CD1c-positive myeloid dendritic cell (primary cell): Measurements from ENCODE around the gene PDZK1IP1.
"Not testable (repeated sequence)": the region's sequence is repeated elsewhere in the genome, so short reads cannot be mapped to it uniquely, and the experiment has no call there.

ENCODE experiments used
- DNase-seq: peaks from one replicate; pipeline ENCODE4 v3.0.0-alpha.2; 2016; ENCODE audit errors: extremely low spot score

Gene PDZK1IP1

DNA sequence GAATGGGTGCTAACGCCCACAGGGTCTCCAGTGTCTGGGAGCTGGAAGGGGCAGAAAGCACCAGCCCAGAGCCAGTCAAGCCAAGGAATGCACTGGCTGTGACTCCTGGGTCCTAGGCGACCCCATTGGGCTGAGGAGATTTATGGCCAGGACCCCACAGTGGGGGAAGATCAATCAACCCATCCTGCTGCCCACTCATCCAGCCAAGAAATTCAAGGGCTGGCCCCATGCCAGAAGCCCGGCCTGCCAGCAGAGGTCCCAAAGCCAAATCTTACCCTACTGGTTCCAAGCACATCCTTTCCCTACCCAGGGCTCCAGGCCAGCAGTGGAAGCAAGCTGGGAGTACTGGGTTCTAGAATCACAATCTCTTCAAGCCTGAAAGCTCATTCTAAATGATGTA lies 6.8 kb upstream of the PDZK1IP1 start:
- no peak for DNase-seq

DNA sequence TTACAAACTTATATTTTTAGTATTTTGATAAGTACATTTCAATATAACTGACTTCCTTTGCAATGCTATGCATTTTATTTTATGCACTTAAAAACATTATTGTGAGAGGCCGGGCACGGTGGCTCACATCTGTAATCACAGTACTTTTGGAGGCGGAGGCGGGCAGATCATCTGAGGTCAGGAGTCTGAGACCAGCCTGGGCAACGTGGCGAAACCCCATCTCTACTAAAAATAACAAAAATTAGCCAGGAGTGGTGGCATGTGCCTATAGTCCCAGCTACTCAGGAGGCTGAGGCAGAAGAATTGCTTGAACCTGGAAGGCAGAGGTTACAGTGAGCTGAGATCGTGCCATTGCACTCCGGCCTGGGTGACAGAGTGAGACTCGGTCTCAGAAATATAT lies 6.1 kb upstream of the PDZK1IP1 start:
- DNase-seq = not testable (repeated sequence)

DNA sequence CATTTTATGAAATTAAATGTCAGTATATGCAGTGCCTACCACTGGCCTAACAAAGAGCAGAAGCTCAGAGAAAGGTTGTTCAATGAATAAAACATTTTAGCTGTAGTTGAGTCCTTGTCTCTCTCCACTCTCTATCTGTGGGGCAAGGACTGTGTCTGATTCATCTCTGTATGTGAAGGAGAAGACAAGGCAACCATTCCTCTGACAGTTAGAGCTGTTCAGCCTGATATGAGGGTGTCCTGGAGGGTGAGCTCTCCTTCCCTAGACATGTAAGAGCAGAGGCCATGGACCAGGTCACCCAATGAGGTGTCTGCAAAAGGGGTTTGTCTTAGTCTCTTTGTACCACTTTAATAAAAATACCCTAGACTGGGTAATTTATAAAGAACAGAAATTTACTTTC lies 4.5 kb upstream of the PDZK1IP1 start:
- DNase-seq = no peak

GRCh38 chr1:47193496-47193895 lies 3.7 kb upstream of the PDZK1IP1 start:
- DNase-seq = not testable (repeated sequence)

DNA sequence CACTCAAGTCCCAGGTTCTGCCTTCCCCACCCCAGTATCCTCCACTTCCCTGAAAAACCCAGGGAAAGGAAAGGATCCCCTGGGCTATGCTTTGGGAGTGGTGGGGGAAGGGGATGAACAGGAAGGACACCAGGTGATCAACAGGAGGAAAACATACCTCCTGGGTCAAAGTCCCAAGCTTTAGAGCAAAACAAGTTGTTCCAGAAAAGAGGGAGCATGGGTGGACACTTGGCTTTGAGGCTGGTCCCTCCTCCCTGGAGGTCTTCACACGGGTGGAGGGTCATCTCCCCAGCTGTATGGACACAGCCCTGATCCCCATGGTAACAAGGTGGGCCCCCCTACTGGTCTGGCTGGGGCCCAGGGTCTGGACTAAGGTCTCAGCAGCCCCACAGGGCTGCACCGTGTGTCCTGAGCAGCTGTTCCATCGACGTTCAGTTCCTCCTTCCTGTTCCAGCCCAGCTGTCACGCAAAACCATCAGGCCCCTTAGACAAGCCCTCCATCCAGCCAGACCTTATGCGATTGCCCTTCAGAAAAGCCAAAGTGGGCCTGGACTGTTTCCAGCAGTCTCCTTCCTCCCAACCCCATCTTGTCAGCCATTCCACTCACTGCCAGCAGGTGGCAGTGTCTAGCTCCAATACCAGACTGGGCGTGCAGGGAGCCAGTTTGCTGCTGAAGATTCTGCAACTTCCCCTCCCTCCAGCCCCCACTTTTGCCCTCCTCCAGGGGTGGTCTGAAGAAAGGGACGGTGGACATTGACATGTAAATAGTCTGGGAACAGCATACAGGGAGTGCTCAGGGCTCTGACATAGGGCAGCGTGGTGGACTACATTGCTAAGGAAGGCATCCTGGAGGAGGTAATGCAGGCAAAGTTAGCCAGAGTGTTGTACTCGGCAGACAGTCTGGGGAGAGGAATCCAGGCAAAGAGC lies 2.9 kb upstream of the PDZK1IP1 start:
- DNase-seq = peak; percentile 82

DNA sequence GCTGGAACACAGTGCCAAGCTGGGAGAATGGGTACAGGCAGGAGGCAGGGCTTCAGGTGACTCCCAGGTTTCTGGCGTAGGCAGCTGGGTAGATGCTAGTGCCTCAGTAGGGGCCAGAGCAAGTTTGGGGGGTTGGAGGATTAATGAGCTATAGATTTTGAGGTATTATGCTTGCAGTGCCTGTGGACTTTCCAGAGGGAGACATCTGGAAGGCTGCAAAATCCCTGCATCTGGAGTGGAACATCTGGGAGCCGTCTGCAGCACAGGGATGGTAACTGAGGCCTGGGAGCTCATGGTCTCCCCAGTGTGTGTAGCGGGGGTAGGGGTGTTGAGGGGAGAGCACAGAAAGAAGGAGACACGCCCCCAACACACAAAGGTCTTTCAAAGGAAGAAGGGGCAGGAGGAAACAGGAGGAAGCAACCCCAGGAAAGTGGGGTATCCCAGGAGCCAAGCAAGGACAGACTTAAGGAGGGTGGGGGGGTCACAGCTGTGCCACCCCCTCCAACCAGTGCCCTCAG lies 2.2 kb upstream of the PDZK1IP1 start:
- no peak for DNase-seq

DNA sequence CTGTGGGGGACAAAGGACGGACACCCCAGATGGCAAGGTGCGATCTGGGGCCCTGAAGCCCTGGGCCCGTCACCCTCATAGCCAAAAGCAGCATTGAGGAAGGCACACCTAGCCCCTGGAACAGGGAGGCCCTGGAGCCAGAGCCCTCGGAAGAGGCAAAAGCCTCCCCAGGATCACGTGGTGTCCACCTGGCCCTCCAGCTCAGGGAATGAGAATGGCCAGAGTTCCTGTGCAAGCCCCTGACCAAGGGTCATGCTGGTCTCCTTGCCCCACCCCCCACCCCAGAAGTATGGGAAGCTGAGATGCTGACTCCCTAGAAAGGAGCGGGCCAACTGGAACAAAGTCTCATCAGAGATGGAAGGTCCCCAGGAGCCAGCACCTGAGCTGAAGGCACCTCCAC lies 1.0 kb upstream of the PDZK1IP1 start:
- no peak for DNase-seq

GRCh38 chr1:47190509-47190855 lies 646 bp upstream of the PDZK1IP1 start:
- DNase-seq = no peak

GRCh38 chr1:47188791-47189785 lies 748 bp downstream of the PDZK1IP1 start:
- no peak for DNase-seq

- DNase-seq = no peak
These were observed 1.9 kb downstream of the PDZK1IP1 start for GRCh38 chr1:47187926-47188250.

- no peak for DNase-seq
These were observed 2.5 kb downstream of the PDZK1IP1 start for GRCh38 chr1:47187231-47187925.

DNA sequence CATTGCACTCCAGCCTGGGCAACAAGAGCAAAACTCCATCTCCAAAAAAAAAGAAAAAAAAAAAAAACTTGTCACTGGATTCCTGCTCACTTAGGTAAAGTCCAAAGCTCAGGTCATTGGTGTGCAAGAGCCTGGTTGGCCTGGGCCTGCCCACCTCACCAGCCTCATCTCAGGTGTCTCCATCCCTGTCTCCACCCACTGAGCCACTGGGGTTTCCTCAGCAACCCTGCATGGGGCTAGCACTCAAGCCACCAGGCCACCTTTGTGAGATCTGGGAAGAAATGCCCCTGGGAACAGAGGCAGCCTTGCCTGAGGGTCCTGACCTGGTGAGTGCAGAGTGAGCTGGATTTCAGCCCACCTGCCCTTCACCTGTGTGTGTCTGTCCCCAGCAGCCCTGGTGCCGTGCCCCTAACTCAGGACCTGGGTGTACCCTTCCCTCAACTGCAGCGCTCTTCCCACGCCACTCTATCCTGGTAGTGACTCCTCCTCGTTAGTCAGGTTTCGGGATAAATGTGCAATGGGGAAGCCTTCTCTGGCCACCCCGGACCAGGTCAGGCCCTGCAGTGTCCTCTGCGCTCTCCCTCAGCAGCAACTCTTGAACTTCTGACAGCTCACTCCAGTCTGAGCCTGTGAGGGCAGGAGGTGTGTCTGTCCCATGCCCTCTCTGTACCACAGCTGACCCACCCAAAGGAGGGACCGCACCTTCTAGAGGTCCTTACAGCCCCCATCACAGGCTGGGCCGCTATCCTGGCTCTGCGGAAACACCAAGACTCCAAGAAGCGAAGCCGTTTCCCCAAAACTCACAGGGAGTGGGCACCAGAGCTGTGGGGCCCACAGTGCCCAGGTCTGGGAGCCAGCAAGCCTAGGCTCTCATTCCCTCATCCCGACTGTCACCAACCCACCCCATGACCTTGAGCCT lies 3.3 kb downstream of the PDZK1IP1 start:
- DNase-seq = no peak

DNA sequence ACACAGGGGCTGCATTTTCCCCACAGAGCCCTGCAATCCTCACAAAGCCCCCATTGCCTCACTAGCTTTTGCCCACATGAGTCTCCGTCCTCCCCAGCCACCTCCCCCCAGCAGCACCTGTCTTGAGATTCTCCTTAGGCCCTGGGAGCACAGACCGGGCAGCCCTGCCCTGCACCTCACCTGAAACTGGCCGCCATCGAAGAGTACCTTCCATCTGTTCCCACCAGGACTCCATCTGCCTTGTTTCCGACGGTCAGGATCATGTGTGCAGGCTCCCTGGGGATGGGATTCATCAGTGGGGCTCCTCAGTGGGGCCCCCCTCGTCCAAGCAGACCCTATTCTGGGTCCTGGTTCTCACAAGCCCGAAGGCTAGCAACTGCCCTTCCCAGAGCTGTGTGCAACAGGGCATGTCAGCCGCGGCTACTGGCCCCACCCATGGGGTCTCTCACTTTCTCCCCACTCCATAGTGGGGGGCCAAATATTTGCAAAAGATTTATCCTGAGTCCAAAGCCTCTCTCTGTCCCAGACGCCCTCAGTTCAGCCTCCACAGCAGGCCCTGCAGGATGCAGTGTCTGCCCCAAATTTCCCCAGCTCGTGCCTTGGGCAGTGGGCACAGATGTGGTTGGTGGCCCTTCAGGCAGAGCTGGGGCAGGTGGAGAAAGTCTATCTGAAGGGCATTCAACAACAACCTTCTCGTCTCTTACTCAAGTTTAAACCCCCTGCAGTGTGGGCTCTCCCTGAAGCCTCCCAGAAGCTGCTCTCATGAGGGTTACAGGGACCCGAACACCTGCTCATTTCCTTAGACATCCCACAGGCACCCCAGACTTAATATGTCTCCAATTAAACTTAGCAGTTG lies 4.8 kb downstream of the PDZK1IP1 start:
- DNase-seq = no peak

DNA sequence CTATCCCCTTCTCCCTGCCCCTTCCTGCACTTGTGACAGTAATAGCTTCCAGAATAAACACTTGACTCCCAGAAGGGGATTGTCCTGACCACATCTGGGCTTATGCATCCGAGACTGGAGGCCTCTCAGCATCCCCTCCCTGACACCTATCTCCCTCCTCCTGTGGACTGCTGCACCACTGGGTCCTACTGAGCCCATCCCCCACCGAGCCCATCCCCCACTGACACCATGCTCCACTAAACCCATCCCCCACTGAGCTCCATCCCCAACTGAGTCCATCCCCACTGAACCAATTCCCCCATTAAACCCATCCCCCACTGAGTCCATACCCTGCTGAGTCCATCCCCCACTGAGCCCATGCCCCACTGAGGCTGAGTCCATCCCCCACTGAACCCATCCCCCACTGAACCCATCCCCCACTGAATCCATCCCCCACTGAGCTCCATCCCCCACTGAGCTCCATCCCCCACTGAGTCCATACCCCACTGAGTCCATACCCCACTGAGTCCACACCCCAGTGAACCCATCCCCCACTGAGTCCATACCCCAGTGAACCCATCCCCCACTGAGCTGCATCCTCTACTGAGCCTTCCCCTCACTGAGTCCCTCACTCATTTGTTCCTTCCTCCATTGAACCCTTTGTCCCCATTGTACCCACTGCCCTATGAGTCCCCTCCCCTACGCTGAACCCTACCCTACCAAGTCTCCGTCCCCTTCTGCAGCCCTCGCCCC lies 5.6 kb downstream of the PDZK1IP1 start:
- DNase-seq = no peak

GRCh38 chr1:47183308-47184089 lies 6.3 kb downstream of the PDZK1IP1 start:
- DNase-seq = no peak

GRCh38 chr1:47182676-47183235 lies 7.1 kb downstream of the PDZK1IP1 start:
- no peak for DNase-seq

DNA sequence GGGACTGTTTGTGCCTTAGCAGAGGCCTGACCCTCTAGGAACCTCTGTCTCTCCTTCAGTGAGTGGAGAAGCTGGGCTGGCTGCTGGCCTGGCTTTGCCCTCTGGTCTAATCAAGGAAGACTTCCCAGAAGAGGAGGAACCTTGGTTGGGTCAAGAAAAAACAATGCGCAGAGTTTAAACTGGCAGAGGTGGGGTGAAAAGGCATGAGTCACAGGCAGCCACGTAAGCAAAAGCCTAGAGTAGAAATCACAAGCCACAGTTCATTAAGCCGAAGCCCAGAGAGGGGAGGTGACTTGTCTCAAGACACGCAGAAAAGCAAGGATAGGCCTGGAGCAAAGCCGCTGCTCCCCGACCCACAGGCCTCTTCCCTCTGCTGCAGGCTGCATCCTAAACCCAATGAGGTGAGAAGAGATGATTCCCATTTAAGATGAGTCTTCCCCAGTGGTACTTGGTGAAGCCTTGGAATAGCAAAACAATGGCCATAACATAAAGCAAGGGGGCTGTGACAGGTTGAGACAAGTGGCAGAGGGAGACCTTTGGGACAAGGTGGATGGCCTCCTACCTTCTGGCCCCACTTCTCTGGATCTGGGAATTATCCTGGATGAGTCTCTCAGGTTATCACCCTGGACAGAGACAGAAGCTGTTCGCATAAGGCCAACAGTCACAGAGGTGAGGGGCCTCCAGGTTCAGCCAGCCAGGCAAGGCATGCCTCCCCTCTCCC lies 7.7 kb downstream of the PDZK1IP1 start:
- DNase-seq = no peak
